SU-DHL-6 (cell line): Measurements from ENCODE around the gene CLDN14.

Experiments
- EZH2phosphoT487 ChIP-seq: fragments of 200-600 bp; sonication (generic), shearing (Covaris generic); conservative IDR thresholded peaks from 2 replicates; pipeline ENCODE4 v1.6.1; 2018; ENCODE audit warnings: mild to moderate bottlenecking, antibody characterized with exemption, low read length, moderate library complexity, mixed read lengths
- TF ChIP-seq, protein P1 (sequence below): fragments of 200-600 bp; sonication (generic); IDR thresholded peaks from one replicate; pipeline ENCODE4 v1.5.1; 2017; ENCODE audit warnings: antibody characterized with exemption, mild to moderate bottlenecking, low read length, moderate library complexity; ENCODE audit not compliant: insufficient read depth, poor library complexity, severe bottlenecking

DNA sequence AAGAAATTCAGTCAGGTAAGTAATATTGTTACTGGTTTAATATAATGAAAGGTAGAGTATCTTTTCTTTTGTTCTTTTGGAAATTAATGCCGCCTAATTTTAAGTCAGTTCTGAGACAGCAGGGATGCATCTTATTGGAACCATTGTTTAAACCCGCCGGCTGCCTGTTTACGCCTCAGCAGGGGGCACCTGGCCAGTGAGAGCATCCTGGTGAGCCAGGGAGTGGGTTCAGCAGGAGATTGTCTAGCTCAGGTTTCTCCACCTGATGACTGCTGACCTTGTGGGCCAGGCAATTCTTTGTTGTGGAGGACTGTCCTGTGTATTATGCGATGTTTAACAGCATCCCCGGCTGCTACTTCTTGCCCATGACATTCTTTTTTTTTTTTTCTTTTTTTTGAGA lies 64.5 kb downstream of the CLDN14 start:
- TF ChIP-seq, protein P1, sequence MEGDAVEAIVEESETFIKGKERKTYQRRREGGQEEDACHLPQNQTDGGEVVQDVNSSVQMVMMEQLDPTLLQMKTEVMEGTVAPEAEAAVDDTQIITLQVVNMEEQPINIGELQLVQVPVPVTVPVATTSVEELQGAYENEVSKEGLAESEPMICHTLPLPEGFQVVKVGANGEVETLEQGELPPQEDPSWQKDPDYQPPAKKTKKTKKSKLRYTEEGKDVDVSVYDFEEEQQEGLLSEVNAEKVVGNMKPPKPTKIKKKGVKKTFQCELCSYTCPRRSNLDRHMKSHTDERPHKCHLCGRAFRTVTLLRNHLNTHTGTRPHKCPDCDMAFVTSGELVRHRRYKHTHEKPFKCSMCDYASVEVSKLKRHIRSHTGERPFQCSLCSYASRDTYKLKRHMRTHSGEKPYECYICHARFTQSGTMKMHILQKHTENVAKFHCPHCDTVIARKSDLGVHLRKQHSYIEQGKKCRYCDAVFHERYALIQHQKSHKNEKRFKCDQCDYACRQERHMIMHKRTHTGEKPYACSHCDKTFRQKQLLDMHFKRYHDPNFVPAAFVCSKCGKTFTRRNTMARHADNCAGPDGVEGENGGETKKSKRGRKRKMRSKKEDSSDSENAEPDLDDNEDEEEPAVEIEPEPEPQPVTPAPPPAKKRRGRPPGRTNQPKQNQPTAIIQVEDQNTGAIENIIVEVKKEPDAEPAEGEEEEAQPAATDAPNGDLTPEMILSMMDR, result no peak
- no peak for TF ChIP-seq EZH2phosphoT487
